MCF 10A (cell line): ENCODE measurements around the gene TUBGCP3. TPM values are rescaled to one million over a fixed set of nuclear protein-coding genes. Genes with fewer than 3 reads are reported as not detected.

Source experiments
- BruUV-seq: library from RNA; stranded (reverse); fragments of 400-500 nt; replicated peaks from 2 replicates; lab custom pipeline; 2021; lab: Mats Ljungman, UMichigan
- CTCF ChIA-PET: fragments of 300-600 bp; sonication (Branson Sonifier 250); formaldehyde crosslinking; extraction: SDS; loops from one replicate; lab custom pipeline; 2021; ENCODE audit warnings: antibody characterized with exemption, inconsistent platforms; lab: Yijun Ruan, JAX
- POLR2A ChIA-PET: fragments of 300-600, 350-650 bp; sonication (Branson Sonifier 250); formaldehyde crosslinking; extraction: SDS; loops from one replicate; lab custom pipeline; 2020; ENCODE audit warnings: antibody characterized with exemption, inconsistent platforms; lab: Yijun Ruan, JAX
- DNase-seq: peaks from one replicate; pipeline ENCODE4 v3.0.0-alpha.2; 2018; ENCODE audit not compliant: unreplicated experiment
- H3K27ac Mint-ChIP-seq: one replicate; pipeline ENCODE4 v1.8.0; 2022; ENCODE audit warnings: mild to moderate bottlenecking, low read depth, mixed read lengths; ENCODE audit not compliant: unreplicated experiment
- H3K27me3 Mint-ChIP-seq: one replicate; pipeline ENCODE4 v1.8.0; 2022; ENCODE audit warnings: mixed read lengths; ENCODE audit not compliant: insufficient read depth, unreplicated experiment
- H3K36me3 Mint-ChIP-seq: one replicate; pipeline ENCODE4 v1.8.0; 2022; ENCODE audit warnings: mild to moderate bottlenecking, moderate library complexity, mixed read lengths; ENCODE audit not compliant: insufficient read depth, unreplicated experiment
- H3K4me1 Mint-ChIP-seq: one replicate; pipeline ENCODE4 v1.8.0; 2022; ENCODE audit warnings: mixed read lengths; ENCODE audit not compliant: insufficient read depth, unreplicated experiment
- H3K4me3 Mint-ChIP-seq: one replicate; pipeline ENCODE4 v1.8.0; 2022; ENCODE audit warnings: mild to moderate bottlenecking, moderate library complexity, mixed read lengths; ENCODE audit not compliant: unreplicated experiment
- H3K9me3 Mint-ChIP-seq: one replicate; pipeline ENCODE4 v1.8.0; 2022; ENCODE audit warnings: mixed read lengths; ENCODE audit not compliant: unreplicated experiment
- intact Hi-C: fragments of 100-400 bp; cut with micrococcal nuclease; formaldehyde crosslinking; loops from 2 replicates; pipeline ENCODE4 v1.14.1; 2022
- total RNA-seq: library from RNA; stranded (reverse); gene quantifications from 2 replicates; pipeline ENCODE4 v1.2.3, GENCODE V29; 2022
- TF ChIP-seq, protein P1 (sequence below): fragments of 200-600 bp; IDR thresholded peaks from one replicate; pipeline ENCODE4 v1.8.0; 2022; ENCODE audit warnings: antibody characterized with exemption, mild to moderate bottlenecking; ENCODE audit not compliant: unreplicated experiment

The TUBGCP3 gene
- total RNA-seq, 1 experiment from 2014 or later, result 35.7 TPM

GRCh38 chr13:112627161-112627560 is 39.2 kb upstream of the TUBGCP3 start:
- peaks cover 51% of the 10 kb centered on the region for H3K27me3 Mint-ChIP-seq
- TF ChIP-seq, protein P1, sequence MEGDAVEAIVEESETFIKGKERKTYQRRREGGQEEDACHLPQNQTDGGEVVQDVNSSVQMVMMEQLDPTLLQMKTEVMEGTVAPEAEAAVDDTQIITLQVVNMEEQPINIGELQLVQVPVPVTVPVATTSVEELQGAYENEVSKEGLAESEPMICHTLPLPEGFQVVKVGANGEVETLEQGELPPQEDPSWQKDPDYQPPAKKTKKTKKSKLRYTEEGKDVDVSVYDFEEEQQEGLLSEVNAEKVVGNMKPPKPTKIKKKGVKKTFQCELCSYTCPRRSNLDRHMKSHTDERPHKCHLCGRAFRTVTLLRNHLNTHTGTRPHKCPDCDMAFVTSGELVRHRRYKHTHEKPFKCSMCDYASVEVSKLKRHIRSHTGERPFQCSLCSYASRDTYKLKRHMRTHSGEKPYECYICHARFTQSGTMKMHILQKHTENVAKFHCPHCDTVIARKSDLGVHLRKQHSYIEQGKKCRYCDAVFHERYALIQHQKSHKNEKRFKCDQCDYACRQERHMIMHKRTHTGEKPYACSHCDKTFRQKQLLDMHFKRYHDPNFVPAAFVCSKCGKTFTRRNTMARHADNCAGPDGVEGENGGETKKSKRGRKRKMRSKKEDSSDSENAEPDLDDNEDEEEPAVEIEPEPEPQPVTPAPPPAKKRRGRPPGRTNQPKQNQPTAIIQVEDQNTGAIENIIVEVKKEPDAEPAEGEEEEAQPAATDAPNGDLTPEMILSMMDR, result no peak
- no peak overlapping the region for H3K4me3 Mint-ChIP-seq

DNA sequence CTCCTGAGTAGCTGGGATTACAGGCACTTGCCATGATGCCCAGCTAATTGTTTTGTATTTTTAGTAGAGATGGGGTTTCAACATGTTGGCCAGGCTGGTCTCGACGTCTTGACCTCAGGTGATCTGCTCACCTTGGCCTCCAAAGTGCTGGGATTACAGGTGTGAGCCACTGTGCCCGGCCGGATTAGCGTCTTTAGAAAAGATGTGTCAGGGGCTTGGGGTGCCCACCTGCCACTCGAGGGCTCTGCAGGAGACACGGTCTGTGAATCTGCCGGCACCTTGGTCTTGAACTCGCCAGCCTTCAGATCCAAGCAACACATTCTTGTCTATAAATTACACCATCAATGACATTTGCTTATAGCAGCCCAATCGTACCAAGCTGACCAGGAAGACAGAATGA is 38.8 kb upstream of the TUBGCP3 start:
- H3K4me1 Mint-ChIP-seq, result no peaks in the 10 kb centered on the region
- H3K27ac Mint-ChIP-seq, result no peak overlapping the region
- H3K4me3 Mint-ChIP-seq, result no peak overlapping the region
- TF ChIP-seq, protein P1, result no peak
- no TSS peak for BruUV-seq
- POLR2A ChIA-PET, result no interaction called here
- peaks cover 55% of the 10 kb centered on the region for H3K27me3 Mint-ChIP-seq
- no peaks in the 10 kb centered on the region for H3K9me3 Mint-ChIP-seq
- H3K36me3 Mint-ChIP-seq, result no peaks in the 10 kb centered on the region
- CTCF ChIA-PET, result no interaction called here
- no peak for DNase-seq
- intact Hi-C loops, result no loop called here

More at GRCh38 chr13:112627161-112627560, 39.2 kb upstream of the TUBGCP3 start:
- POLR2A ChIA-PET, result no interaction called here
- intact Hi-C loops, result no loop called here
- no peak for DNase-seq
- Mint-ChIP-seq H3K36me3 (no peaks in the 10 kb centered on the region), H3K27ac (no peak overlapping the region), H3K4me1 (no peaks in the 10 kb centered on the region), H3K9me3 (no peaks in the 10 kb centered on the region)
- CTCF ChIA-PET, result interaction anchor here (0.7 to 0.9 kb wide), 2 partner anchors 9 to 24 kb away, joined by 3 to 4 read pairs; no protein-coding TSS in a partner anchor
- BruUV-seq, result no TSS peak

DNA sequence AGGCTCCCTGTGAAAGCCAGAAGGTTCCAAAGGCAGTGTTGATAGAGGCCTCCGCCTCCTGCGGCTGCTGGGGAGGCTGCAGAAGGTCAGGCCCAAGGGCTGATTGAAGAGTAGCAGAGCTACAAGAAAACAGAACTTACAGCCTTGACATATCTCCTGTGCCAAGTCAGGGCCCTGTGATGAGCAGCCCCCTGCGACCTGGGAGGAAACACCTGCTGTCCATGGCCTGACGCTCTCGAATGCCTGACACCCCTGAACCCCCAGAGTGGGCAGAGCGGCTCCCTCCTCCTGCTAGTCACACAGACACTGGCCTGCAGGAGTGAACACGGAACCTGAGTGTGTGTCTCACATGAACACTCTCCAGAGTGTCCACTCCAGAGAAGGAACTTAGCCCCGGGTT is 38.2 kb upstream of the TUBGCP3 start:
- intact Hi-C loops, result no loop called here
- H3K36me3 Mint-ChIP-seq, result no peaks in the 10 kb centered on the region
- no peaks in the 10 kb centered on the region for H3K4me1 Mint-ChIP-seq
- H3K27me3 Mint-ChIP-seq, result peaks cover 56% of the 10 kb centered on the region
- POLR2A ChIA-PET, result no interaction called here
- no peak overlapping the region for H3K27ac Mint-ChIP-seq
- CTCF ChIA-PET, result no interaction called here
- TF ChIP-seq, protein P1, result no peak
- no peaks in the 10 kb centered on the region for H3K9me3 Mint-ChIP-seq
- no peak overlapping the region for H3K4me3 Mint-ChIP-seq
- BruUV-seq, result no TSS peak
- DNase-seq, result no peak

GRCh38 chr13:112625698-112626097 is 37.7 kb upstream of the TUBGCP3 start:
- BruUV-seq, result no TSS peak

More at GRCh38 chr13:112625698-112626097, 37.7 kb upstream of the TUBGCP3 start:
- Mint-ChIP-seq H3K4me3 (no peak overlapping the region), H3K9me3 (no peaks in the 10 kb centered on the region), H3K4me1 (no peaks in the 10 kb centered on the region), H3K27me3 (peaks cover 56% of the 10 kb centered on the region), H3K27ac (no peak overlapping the region), H3K36me3 (no peaks in the 10 kb centered on the region)
- TF ChIP-seq, protein P1, result no peak
- no peak for DNase-seq
- POLR2A ChIA-PET, result no interaction called here
- CTCF ChIA-PET, result no interaction called here
- intact Hi-C loops, result no loop called here
